K562 (cell line): Measurements from ENCODE around the gene RSPRY1. TPM values are rescaled to one million over a fixed set of nuclear protein-coding genes. Genes with fewer than 3 reads are reported as not detected.

Experiments
- ATAC-seq: fragments of 200-7000 bp; cut with Tn5 transposase; 3 replicates; pipeline ENCODE4 v1.9.1; 2020; ENCODE audit warnings: moderate library complexity
- BruUV-seq: library from RNA; stranded (reverse); fragments of 400-500 nt; replicated peaks from 2 replicates; lab custom pipeline; 2021; lab: Mats Ljungman, UMichigan
- CTCF ChIA-PET: fragments of 300-600 bp; formaldehyde crosslinking; extraction: SDS; loops from one replicate; lab custom pipeline; 2021; ENCODE audit warnings: low intra/inter-chr PET ratio; lab: Yijun Ruan, JAX
- POLR2A ChIA-PET: fragments of 300-600, 350-650 bp; sonication (Branson Sonifier 250); formaldehyde crosslinking; extraction: SDS; loops from one replicate; lab custom pipeline; 2021; ENCODE audit warnings: antibody characterized with exemption, inconsistent platforms; lab: Yijun Ruan, JAX
- DNase-seq, 4 experiments: peaks; one replicate each; pipeline versions ENCODE4 v3.0.0 to v3.0.0-alpha.2; 2011 to 2018; ENCODE audit warnings: low spot score in 3 of 4, mixed read lengths in 3 of 4; ENCODE audit errors: extremely low read depth in 1 of 4
- FAIRE-seq: peaks from 2 replicates; lab custom pipeline; 2011; peaks lifted over from hg19 to GRCh38; lab: Jason Lieb, UNC
- H2AFZ ChIP-seq: 2 replicates; pipeline ENCODE4 v1.6.0; 2011; ENCODE audit warnings: low read depth, low read length, control low read depth, inconsistent platforms
- H3K27ac ChIP-seq: fragments of 200-600 bp; 3 replicates; pipeline ENCODE4 v1.8.0; 2011; ENCODE audit warnings: low read depth, mild to moderate bottlenecking, control low read depth, inconsistent platforms, low read length, moderate library complexity, mixed read lengths; ENCODE audit errors: extremely low read depth
- H3K27me3 ChIP-seq, 2 experiments: fragments of 300-600 bp in 1 of 2; 2 replicates in 1 of 2; 3 replicates in 1 of 2; pipeline versions ENCODE4 v1.6.0 to v1.8.0; 2011; ENCODE audit warnings: inconsistent platforms in 2 of 2, low read length in 2 of 2, mild to moderate bottlenecking in 1 of 2, mixed read lengths in 1 of 2, moderate library complexity in 1 of 2; ENCODE audit not compliant: control insufficient read depth in 2 of 2, insufficient read depth in 2 of 2
- H3K36me3 ChIP-seq: fragments of 300-600 bp; 3 replicates; pipeline ENCODE4 v1.8.0; 2011; ENCODE audit warnings: mild to moderate bottlenecking, low read length, inconsistent platforms; ENCODE audit not compliant: control insufficient read depth, insufficient read depth
- H3K4me1 ChIP-seq, 2 experiments: fragments of 200-600 bp in 1 of 2; replicated peaks in 1 of 2; 2 replicates in 1 of 2; 3 replicates in 1 of 2; pipeline versions ENCODE4 v1.5.1 to v1.8.0; 2011; ENCODE audit warnings: inconsistent platforms in 2 of 2, low read length in 2 of 2, mild to moderate bottlenecking in 1 of 2, mixed read lengths in 1 of 2, moderate library complexity in 1 of 2; ENCODE audit not compliant: control insufficient read depth in 2 of 2, insufficient read depth in 2 of 2
- H3K4me2 ChIP-seq: 2 replicates; pipeline ENCODE4 v1.6.1; 2011; ENCODE audit warnings: low read length, control low read depth, inconsistent platforms, mixed read lengths; ENCODE audit not compliant: insufficient read depth
- H3K4me3 ChIP-seq: fragments of 200-600 bp; sonication (generic), shearing (Covaris generic); 2 replicates; pipeline ENCODE4 v1.5.1; 2016; ENCODE audit warnings: control low read depth, inconsistent platforms
- H3K79me2 ChIP-seq: fragments of 200-600 bp; 3 replicates; pipeline ENCODE4 v1.8.0; 2011; ENCODE audit warnings: low read length, inconsistent platforms; ENCODE audit not compliant: control insufficient read depth, insufficient read depth
- H3K9ac ChIP-seq, 2 experiments: 2 replicates each; pipeline versions ENCODE4 v1.6.0 to v1.6.1; 2011; ENCODE audit warnings: low read depth in 2 of 2, low read length in 2 of 2, control low read depth in 1 of 2, inconsistent platforms in 1 of 2, mild to moderate bottlenecking in 1 of 2, mixed read lengths in 1 of 2; ENCODE audit not compliant: insufficient read depth in 1 of 2
- H3K9me1 ChIP-seq: one replicate; pipeline ENCODE4 v1.6.0; 2011; ENCODE audit warnings: inconsistent platforms, mild to moderate bottlenecking, low read length, moderate library complexity; ENCODE audit not compliant: control insufficient read depth, insufficient read depth
- H3K9me3 ChIP-seq: replicated peaks from 2 replicates; pipeline ENCODE4 v1.5.1; 2011; ENCODE audit warnings: low read depth, low read length, inconsistent platforms; ENCODE audit not compliant: control insufficient read depth, insufficient read depth
- H4K20me1 ChIP-seq: replicated peaks from 2 replicates; pipeline ENCODE4 v1.6.1; 2011; ENCODE audit warnings: low read length, inconsistent platforms, mixed read lengths; ENCODE audit not compliant: control insufficient read depth, insufficient read depth
- BHLHE40 ChIP-seq: IDR thresholded peaks from 2 replicates; pipeline ENCODE4 v1.6.1; 2011; ENCODE audit warnings: low read length, improper control_type of control experiment
- ETS2 ChIP-seq: IDR thresholded peaks from 2 replicates; pipeline ENCODE4 v1.6.1; 2016; ENCODE audit warnings: borderline replicate concordance, missing genetic modification characterization, mild to moderate bottlenecking, moderate library complexity, missing compliant biosample characterization; ENCODE audit not compliant: poor library complexity, severe bottlenecking
- FOXA3 ChIP-seq, 2 experiments: fragments of 450-650 bp in 1 of 2; sonication (generic) in 1 of 2; formaldehyde crosslinking; IDR thresholded peaks in 1 of 2; conservative IDR thresholded peaks in 1 of 2; 2 replicates each; pipeline versions ENCODE4 v1.4.0 to v1.8.0; 2020 to 2022; ENCODE audit warnings: mild to moderate bottlenecking in 2 of 2, missing genetic modification reagents in 1 of 2
- GATA2 ChIP-seq: sonication (generic); formaldehyde crosslinking; IDR thresholded peaks from 2 replicates; pipeline ENCODE4 v1.4.0; 2020; ENCODE audit warnings: mild to moderate bottlenecking, missing genetic modification reagents
- KAT2B ChIP-seq: IDR thresholded peaks from one replicate; pipeline ENCODE4 v1.6.1; 2012; ENCODE audit warnings: low read depth, mild to moderate bottlenecking, control low read depth, inconsistent platforms, low read length, moderate library complexity
- SMAD1 ChIP-seq: fragments of 150-350 bp; IDR thresholded peaks from 2 replicates; pipeline ENCODE4 v1.6.1; 2014; ENCODE audit warnings: low read length, low read depth; ENCODE audit not compliant: partially characterized antibody
- WGBS: fragments of 100-300 bp; shearing (Covaris generic); methylation state at CpG from one replicate; pipeline ENCODE4 v1.1.6; 2016; ENCODE audit warnings: low coverage, mixed read lengths; ENCODE audit not compliant: insufficient coverage; ENCODE audit errors: missing lambda C conversion rate; 5-methylcytosine and 5-hydroxymethylcytosine counted together
- in situ Hi-C: fragments of 300-500 bp; cut with MboI; formaldehyde crosslinking; loops from 4 replicates; pipeline ENCODE4 v1.15.0; 2018; ENCODE audit warnings: inconsistent platforms, mixed read lengths
- intact Hi-C: fragments of 100-400 bp; cut with micrococcal nuclease; formaldehyde crosslinking; loops from 2 replicates; pipeline ENCODE4 v1.14.2; 2022
- polyA plus RNA-seq, 8 experiments: library from polyadenylated mRNA; depleted of rRNA in 4 of 8; stranded (reverse) in 5 of 8; unstranded in 3 of 8; fragments of >200 nt; fragmentation: Nextera tagmentation in 2 of 8; fragmentation: Illumina TruSeq in 1 of 8; extraction: Ambion mirVana in 2 of 8; extraction: Trizol in 1 of 8; gene quantifications; 2 replicates each; pipeline versions ENCODE4 v1.2.1 to v1.2.3, GENCODE V29; 2011 to 2014; ENCODE audit warnings: inconsistent platforms in 1 of 8, missing spikeins in 1 of 8
- total RNA-seq, 7 experiments: library from RNA; depleted of rRNA in 6 of 7; stranded (reverse); fragments of >200 nt in 6 of 7; fragmentation: Illumina TruSeq in 2 of 7; extraction: Trizol in 2 of 7; gene quantifications; 2 replicates each; pipeline versions ENCODE4 v1.2.1 to v1.2.3, GENCODE V29; 2011 to 2021; ENCODE audit warnings: low replicate concordance in 1 of 7

Gene RSPRY1
- total and polyA plus RNA-seq, 9 of the 15 experiments (the other 6 are each of a cell fraction or from before 2014, with no cell fraction given), result 10.2 to 27.8 (median 20.8) TPM

DNA sequence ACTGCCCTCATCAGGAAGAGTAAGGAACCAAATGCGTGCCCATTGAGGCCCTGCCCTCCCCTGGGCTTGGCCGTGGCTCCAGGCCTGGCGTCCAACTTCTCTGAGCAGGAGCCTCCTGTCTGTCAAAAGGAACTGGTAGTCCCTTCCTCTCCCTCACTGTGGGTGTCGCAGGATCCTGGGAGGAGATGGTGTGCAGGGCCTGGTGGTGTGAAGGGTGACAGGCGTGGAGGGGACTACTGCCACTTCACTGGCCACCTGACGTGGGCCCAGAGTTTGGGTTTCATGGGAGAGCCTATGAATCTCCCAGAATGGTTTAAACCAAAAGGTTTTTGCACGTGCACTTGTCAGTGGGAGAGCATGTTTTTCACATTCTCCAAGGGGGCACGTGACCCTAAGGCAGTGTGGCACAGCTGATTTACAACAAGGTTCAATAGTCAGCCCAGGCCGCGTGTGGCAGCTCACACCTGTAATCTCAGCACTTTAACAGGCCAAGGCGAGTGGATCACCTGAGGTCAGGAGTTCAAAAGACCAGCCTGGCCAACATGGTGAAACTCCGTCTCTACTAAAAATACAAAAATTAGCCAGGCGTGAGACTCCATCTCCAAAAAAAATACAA, 71.4 kb downstream of the RSPRY1 start:
- no peak for TF ChIP-seq KAT2B
- peak; percentile 31; the same call in 1 of the 2 replicates for TF ChIP-seq BHLHE40
- TF ChIP-seq ETS2 (tag), result no peak
- TF ChIP-seq FOXA3 (CRISPR knock-in tag; conservative IDR thresholded peaks at IDR 0.05 in 1 of 2, IDR thresholded peaks at IDR 0.05 in 1 of 2), result no peak
- TF ChIP-seq GATA2, result 0 out of 2 replicates have a peak, but pooled peaks have one; percentile 4
- TF ChIP-seq SMAD1, result no peak
- Histone ChIP-seq H3K36me3 (peaks cover 5% of the 10 kb centered on the region; the same call in 1 of the 3 replicates), H2AFZ (no peak overlapping the region), H3K27me3 (no peaks in the 10 kb centered on the region), H3K9me1 (no peaks in the 10 kb centered on the region), H3K4me1 (peaks cover 12 to 18% of the 10 kb centered on the region in 2 experiments; a peak in 4 of 5 replicates), H3K27ac (no peak overlapping the region), H3K4me3 (no peak overlapping the region), H3K79me2 (no peaks in the 10 kb centered on the region), H3K9ac (peak overlapping the region in 1 of 2 experiments; percentile 61; a peak in 2 of 4 replicates), H4K20me1 (no peaks in the 10 kb centered on the region), H3K4me2 (no peak overlapping the region), H3K9me3 (no peaks in the 10 kb centered on the region)
- intact Hi-C loops, result no loop called here
- POLR2A ChIA-PET, result interaction anchor here (0.6 to 2.4 kb wide), 3 partner anchors 9 to 979 kb away, joined by 3 to 15 read pairs (median 6); no protein-coding TSS in a partner anchor
- BruUV-seq, result no TSS peak
- ATAC-seq (no peak; the same call in 2 of the 3 replicates), DNase-seq (no peak), FAIRE-seq (no peak)
- WGBS, result 71% methylated on average over 13 of the region's 13 CpGs
- in situ Hi-C loops, result no loop called here
- CTCF ChIA-PET, result no interaction called here
